Measurements from ENCODE around the gene C1orf232. TPM values are rescaled to one million over a fixed set of nuclear protein-coding genes. Genes with fewer than 3 reads are reported as not detected.
A peak's percentile ranks its signal among the peaks of the same experiment; 100 is the strongest.

Gene C1orf232
- polyA plus RNA-seq, 2 of the 4 experiments (the other 2 are of a cell fraction) = not detected

DNA sequence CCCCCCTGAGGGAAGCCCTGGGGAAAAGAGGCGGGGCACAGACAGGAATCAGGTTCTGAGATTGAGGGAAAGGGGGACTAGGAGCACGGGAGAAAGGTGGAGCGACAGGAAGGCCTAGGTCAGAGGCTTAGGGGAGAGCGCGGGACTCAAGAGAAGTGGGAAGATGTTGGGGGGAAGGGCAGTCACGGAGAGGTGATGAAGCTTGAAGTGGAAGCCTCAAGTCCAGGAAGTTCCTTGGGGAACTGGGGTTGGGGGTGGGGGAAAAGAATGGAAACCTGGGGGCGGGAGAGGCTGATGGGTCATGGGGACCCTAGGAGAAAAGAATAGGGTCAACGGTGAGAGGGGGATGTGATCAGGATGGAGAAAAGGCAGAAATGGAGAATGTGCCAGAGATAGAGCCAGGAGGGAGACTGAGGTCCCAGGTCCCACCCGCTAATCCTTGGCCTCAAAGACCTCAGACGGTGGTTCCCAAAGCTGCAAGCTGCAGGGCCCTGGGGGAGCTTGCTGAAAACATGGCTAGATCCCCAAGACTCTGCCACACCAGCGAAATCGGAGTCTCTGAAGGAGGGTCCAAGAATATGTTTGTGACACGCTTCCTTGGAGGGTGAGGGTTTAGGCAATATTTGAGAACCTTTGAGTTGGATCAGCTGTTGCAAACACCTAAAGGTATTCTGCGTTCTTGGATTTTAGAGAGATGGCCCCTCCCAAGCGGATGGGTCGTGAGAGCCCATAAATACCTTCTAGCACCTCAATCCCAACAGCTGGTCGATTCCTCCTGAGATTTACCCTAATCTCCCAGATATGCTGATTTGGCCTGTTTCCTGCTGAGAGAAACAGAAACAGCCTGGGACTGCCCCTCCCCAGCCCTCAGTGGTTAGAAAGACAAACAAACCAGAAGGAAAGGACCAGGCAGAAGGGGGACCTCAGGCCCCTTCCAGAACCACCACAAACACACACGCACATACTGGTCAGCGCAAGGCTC lies 3.6 kb downstream of the C1orf232 start (continued):
- TF ChIP-seq MAX (IDR thresholded peaks at IDR 0.05) (no peak), NPAS2 (CRISPR knock-in tag; IDR thresholded peaks at IDR 0.05; ENCODE audit: borderline replicate concordance) (no peak), RFX5 (IDR thresholded peaks at IDR 0.05) (no peak), HDAC2 (IDR thresholded peaks at IDR 0.05) (no peak), MAFK (IDR thresholded peaks at IDR 0.05; ENCODE audit: partially characterized antibody) (no peak), CHD4 (IDR thresholded peaks at IDR 0.05; ENCODE audit: borderline replicate concordance) (no peak)

DNA sequence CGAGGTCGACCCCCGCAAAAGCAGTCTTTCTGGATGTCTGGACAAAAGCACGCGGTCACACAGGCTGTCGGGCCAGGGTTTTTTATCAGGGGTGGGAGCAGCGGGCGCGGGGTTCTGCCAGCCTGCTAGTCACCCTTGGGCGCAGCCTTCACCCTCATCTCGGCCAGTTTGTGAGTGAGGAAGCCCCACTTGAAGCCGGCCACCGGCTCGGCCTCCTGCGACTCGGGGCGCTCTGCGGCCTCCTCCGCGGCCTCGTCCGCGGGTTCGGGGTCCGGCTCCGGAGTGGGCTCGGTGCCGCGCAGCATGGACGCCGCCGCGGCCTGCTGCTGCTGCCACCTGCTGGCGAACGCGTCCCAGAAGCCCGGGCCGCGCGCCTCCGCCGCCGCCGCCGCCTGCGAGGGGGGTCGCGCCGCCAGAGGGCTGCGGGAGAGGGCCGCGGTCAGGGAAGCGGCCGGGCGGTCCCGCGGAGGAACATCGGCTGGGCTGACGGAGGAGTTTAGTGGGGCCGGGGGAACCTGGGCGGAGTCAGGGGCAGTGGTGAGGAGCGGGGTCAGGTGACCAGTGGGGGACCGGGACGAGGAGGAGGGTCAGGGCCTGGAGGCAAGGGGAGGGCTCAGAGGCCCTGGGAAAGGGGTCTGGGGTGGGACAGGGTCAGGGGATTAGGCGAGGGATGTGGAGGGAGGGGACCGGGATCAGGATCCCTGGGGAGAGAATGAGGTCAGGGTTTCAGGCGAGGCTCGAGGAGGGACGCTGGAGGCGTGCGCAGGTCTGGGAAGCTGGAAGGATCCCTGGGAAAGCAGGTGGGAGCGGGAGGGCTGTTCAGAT lies 4.5 kb downstream of the C1orf232 start:
- CTCF ChIA-PET = interaction anchor here (0.6 to 2.3 kb wide), 18 partner anchors 8 to 129 kb away, joined by 3 to 17 read pairs (median 3); partner anchors contain the start of genes CATSPER4 and CEP85
- Histone ChIP-seq H3K9me3 (no peaks in the 10 kb centered on the region), H3K4me2 (peak overlapping the region; percentile 84), H3K4me1 (0 out of 3 replicates have a peak, but pooled peaks cover 6% of the 10 kb centered on the region), H3K4me3 (peak overlapping the region; percentile 54), H3K27ac (peak overlapping the region; percentile 88 to 89)
- DNase-seq (ENCODE audit: low read depth in 1 of 2, low spot score in 1 of 2) (peak; percentile 25 to 50), ATAC-seq (peak; percentile 61 to 74), FAIRE-seq (no peak)
- POLR2A ChIA-PET = no interaction called here
- TF ChIP-seq BCL3 (IDR thresholded peaks at IDR 0.05) = no peak
- TF ChIP-seq FOSB (CRISPR knock-in tag; IDR thresholded peaks at IDR 0.05) = no peak
- TF ChIP-seq EP300 (IDR thresholded peaks at IDR 0.05) = no peak
- TF ChIP-seq TFCP2L1 (CRISPR knock-in tag; IDR thresholded peaks at IDR 0.05) = no peak
- TF ChIP-seq HEYL (CRISPR knock-in tag; IDR thresholded peaks at IDR 0.05) = no peak
- TF ChIP-seq ZFP36 (IDR thresholded peaks at IDR 0.05; ENCODE audit: borderline replicate concordance, partially characterized antibody) = no peak
- TF ChIP-seq RCOR1 (IDR thresholded peaks at IDR 0.05; ENCODE audit: low read depth, low read length) = no peak
- no peak for TF ChIP-seq BHLHE40 (IDR thresholded peaks at IDR 0.05; ENCODE audit: low read depth, low read length)
- no peak for TF ChIP-seq ZNF302 (CRISPR knock-in tag; IDR thresholded peaks at IDR 0.05)
- TF ChIP-seq CTCF (IDR thresholded peaks at IDR 0.05) = peak; percentile 81
- TF ChIP-seq RAD21 (conservative IDR thresholded peaks at IDR 0.05 in 1 of 2, IDR thresholded peaks at IDR 0.05 in 1 of 2) = peak in 1 of 2 experiments; percentile 52; a peak in 3 of 5 replicates
- peak; percentile 54; the same call in 1 of the 2 replicates for TF ChIP-seq USF2 (IDR thresholded peaks at IDR 0.05)
- TF ChIP-seq HDAC2 (IDR thresholded peaks at IDR 0.05) = no peak
- peak; percentile 64 for TF ChIP-seq SMC3 (IDR thresholded peaks at IDR 0.05)
- no peak for TF ChIP-seq HOXA7 (CRISPR knock-in tag; IDR thresholded peaks at IDR 0.05)
- TF ChIP-seq CBX8 (IDR thresholded peaks at IDR 0.05) = no peak
- WGBS (ENCODE audit: missing lambda C conversion rate) = 36% methylated on average over 13 of the region's 72 CpGs

Data from A549 (cell line).